HepG2 (cell line): ENCODE results near the gene PPP2R5D. TPM values are rescaled to one million over a fixed set of nuclear protein-coding genes. Genes with fewer than 3 reads are reported as not detected.

Experiments
- ATM ChIP-seq: fragments of 450-650 bp; IDR thresholded peaks from 2 replicates; pipeline ENCODE4 v1.7.1; 2017; ENCODE audit warnings: mild to moderate bottlenecking, borderline replicate concordance
- BATF2 ChIP-seq: sonication (generic); formaldehyde crosslinking; IDR thresholded peaks from 2 replicates; pipeline ENCODE4 v1.8.0; 2022; ENCODE audit warnings: mild to moderate bottlenecking, missing genetic modification reagents, moderate library complexity
- CREB3 ChIP-seq: sonication (generic); formaldehyde crosslinking; IDR thresholded peaks from 2 replicates; pipeline ENCODE4 v1.5.0; 2020; ENCODE audit warnings: missing genetic modification reagents
- DNMT1 ChIP-seq: sonication (generic); formaldehyde crosslinking; IDR thresholded peaks from 2 replicates; pipeline ENCODE4 v1.5.1; 2020; ENCODE audit warnings: mild to moderate bottlenecking, missing genetic modification reagents
- IRF9 ChIP-seq: sonication (generic); formaldehyde crosslinking; IDR thresholded peaks from 2 replicates; pipeline ENCODE4 v1.8.0; 2022; ENCODE audit warnings: missing genetic modification reagents, mild to moderate bottlenecking, borderline replicate concordance
- ISX ChIP-seq: sonication (generic); formaldehyde crosslinking; conservative IDR thresholded peaks from 2 replicates; pipeline ENCODE4 v1.5.0; 2020; ENCODE audit warnings: missing genetic modification reagents
- MXD1 ChIP-seq: sonication (generic); formaldehyde crosslinking; IDR thresholded peaks from 2 replicates; pipeline ENCODE4 v1.4.0; 2020; ENCODE audit warnings: mild to moderate bottlenecking, missing genetic modification reagents
- PAF1 ChIP-seq: IDR thresholded peaks from 2 replicates; pipeline ENCODE4 v1.6.1; 2016; ENCODE audit warnings: missing genetic modification reagents, missing compliant biosample characterization
- PCBP1 ChIP-seq: fragments of 200-400 bp; formaldehyde crosslinking; IDR thresholded peaks from 2 replicates; pipeline ENCODE4 v1.6.1; 2017; ENCODE audit warnings: mild to moderate bottlenecking, low read depth, low read length, borderline replicate concordance
- RBM22 ChIP-seq: fragments of 200-400 bp; formaldehyde crosslinking; optimal IDR thresholded peaks from 2 replicates; pipeline ENCODE3; 2017; ENCODE audit warnings: mild to moderate bottlenecking, low read length, moderate library complexity
- SP5 ChIP-seq: IDR thresholded peaks from 2 replicates; pipeline ENCODE4 v1.6.1; 2016; ENCODE audit warnings: low read depth, borderline replicate concordance
- SRF ChIP-seq: IDR thresholded peaks from 2 replicates; pipeline ENCODE4 v1.6.1; 2011; ENCODE audit warnings: mild to moderate bottlenecking, low read depth, low read length, moderate library complexity
- ZNF230 ChIP-seq: sonication (generic); formaldehyde crosslinking; IDR thresholded peaks from 2 replicates; pipeline ENCODE4 v1.4.0; 2020; ENCODE audit warnings: mild to moderate bottlenecking, missing genetic modification reagents
- ZNF34 ChIP-seq: sonication (generic); formaldehyde crosslinking; IDR thresholded peaks from 2 replicates; pipeline ENCODE4 v1.4.0; 2020; ENCODE audit warnings: mild to moderate bottlenecking, missing genetic modification reagents, borderline replicate concordance
- ZNF441 ChIP-seq: sonication (generic); formaldehyde crosslinking; IDR thresholded peaks from 2 replicates; pipeline ENCODE4 v1.7.0; 2021; ENCODE audit warnings: missing genetic modification reagents, borderline replicate concordance
- ZNF614 ChIP-seq: IDR thresholded peaks from 2 replicates; pipeline ENCODE4 v1.6.1; 2018; ENCODE audit warnings: missing biosample characterization, missing genetic modification reagents, inconsistent platforms, borderline replicate concordance
- ZNF691 ChIP-seq: sonication (generic); formaldehyde crosslinking; IDR thresholded peaks from 2 replicates; pipeline ENCODE4 v1.4.0; 2020; ENCODE audit warnings: missing genetic modification reagents, low read depth, mild to moderate bottlenecking, borderline replicate concordance
- ZNF713 ChIP-seq: sonication (generic); formaldehyde crosslinking; IDR thresholded peaks from 2 replicates; pipeline ENCODE4 v1.4.0; 2020; ENCODE audit warnings: mild to moderate bottlenecking, missing genetic modification reagents
- ZNF776 ChIP-seq: sonication (generic); formaldehyde crosslinking; IDR thresholded peaks from 2 replicates; pipeline ENCODE4 v1.4.0; 2020; ENCODE audit warnings: mild to moderate bottlenecking, missing genetic modification reagents
- ZNF878 ChIP-seq: sonication (generic); formaldehyde crosslinking; IDR thresholded peaks from 2 replicates; pipeline ENCODE4 v1.8.1; 2023; ENCODE audit warnings: mild to moderate bottlenecking, missing genetic modification reagents, moderate library complexity
- polyA plus RNA-seq, 8 experiments: library from polyadenylated mRNA; depleted of rRNA in 3 of 8; stranded (reverse) in 7 of 8; unstranded in 1 of 8; fragments of >200 nt; fragmentation: Illumina TruSeq in 4 of 8; extraction: Trizol in 4 of 8; gene quantifications; 2 replicates each; pipeline versions ENCODE4 v1.2.1 to v1.2.3, GENCODE V29; 2011 to 2016; ENCODE audit warnings: low read depth in 4 of 8, missing spikeins in 1 of 8, mixed read lengths in 1 of 8; ENCODE audit not compliant: insufficient read depth in 1 of 8
- total RNA-seq, 5 experiments: library from RNA; depleted of rRNA; stranded (reverse); fragments of >200 nt; fragmentation: Illumina TruSeq; extraction: Trizol; gene quantifications; 2 replicates each; pipeline ENCODE4 v1.2.3, GENCODE V29; 2016; ENCODE audit warnings: low read depth in 1 of 5
- TF ChIP-seq, protein P1 (sequence below): IDR thresholded peaks from 2 replicates; pipeline ENCODE4 v1.6.1; 2016; ENCODE audit warnings: missing biosample characterization, missing genetic modification reagents, low read depth
- TF ChIP-seq, protein P2 (sequence below): sonication (generic); formaldehyde crosslinking; conservative IDR thresholded peaks from 2 replicates; pipeline ENCODE4 v1.4.0; 2020; ENCODE audit warnings: missing genetic modification reagents

Gene PPP2R5D
- total and polyA plus RNA-seq, 2 of the 13 experiments (the other 11 are each of a cell fraction or from before 2014, with no cell fraction given), result 53.7 to 60.4 TPM

- TF ChIP-seq ZNF691 (peak; percentile 33; the same call in 1 of the 2 replicates), PCBP1 (no peak), SRF (peak; percentile 74), ZNF614 (CRISPR knock-in tag) (peak; percentile 84), RBM22 (no peak), ISX (CRISPR knock-in tag) (peak; percentile 89; the same call in 1 of the 2 replicates), ZNF230 (CRISPR knock-in tag) (0 out of 2 replicates have a peak, but pooled peaks have one; percentile 76), PAF1 (no peak), ZNF441 (peak; percentile 66), BATF2 (CRISPR knock-in tag) (no peak), ZNF878 (no peak), ZNF713 (CRISPR knock-in tag) (no peak), ZNF776 (peak; percentile 67), DNMT1 (CRISPR knock-in tag) (no peak), SP5 (CRISPR knock-in tag) (no peak), CREB3 (peak; percentile 92), ZNF34 (CRISPR knock-in tag) (no peak), MXD1 (CRISPR knock-in tag) (peak; percentile 37; the same call in 1 of the 2 replicates), ATM (no peak), IRF9 (CRISPR knock-in tag) (peak; percentile 17; the same call in 1 of the 2 replicates)
- TF ChIP-seq, protein P1, sequence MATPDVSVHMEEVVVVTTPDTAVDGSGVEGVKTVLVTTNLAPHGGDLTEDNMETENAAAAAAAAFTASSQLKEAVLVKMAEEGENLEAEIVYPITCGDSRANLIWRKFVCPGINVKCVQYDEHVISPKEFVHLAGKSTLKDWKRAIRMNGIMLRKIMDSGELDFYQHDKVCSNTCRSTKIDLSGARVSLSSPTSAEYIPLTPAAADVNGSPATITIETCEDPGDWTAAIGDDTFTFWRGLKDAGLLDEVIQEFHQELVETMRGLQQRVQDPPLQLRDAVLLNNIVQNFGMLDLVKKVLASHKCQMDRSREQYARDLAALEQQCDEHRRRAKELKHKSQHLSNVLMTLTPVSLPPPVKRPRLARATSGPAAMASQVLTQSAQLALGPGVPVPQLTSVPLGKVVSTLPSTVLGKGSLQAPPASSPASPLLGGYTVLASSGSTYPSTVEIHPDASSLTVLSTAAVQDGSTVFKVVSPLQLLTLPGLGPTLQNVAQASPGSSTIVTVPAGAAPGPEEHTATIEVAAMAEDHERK (CRISPR knock-in tag), result no peak
- TF ChIP-seq, protein P2, sequence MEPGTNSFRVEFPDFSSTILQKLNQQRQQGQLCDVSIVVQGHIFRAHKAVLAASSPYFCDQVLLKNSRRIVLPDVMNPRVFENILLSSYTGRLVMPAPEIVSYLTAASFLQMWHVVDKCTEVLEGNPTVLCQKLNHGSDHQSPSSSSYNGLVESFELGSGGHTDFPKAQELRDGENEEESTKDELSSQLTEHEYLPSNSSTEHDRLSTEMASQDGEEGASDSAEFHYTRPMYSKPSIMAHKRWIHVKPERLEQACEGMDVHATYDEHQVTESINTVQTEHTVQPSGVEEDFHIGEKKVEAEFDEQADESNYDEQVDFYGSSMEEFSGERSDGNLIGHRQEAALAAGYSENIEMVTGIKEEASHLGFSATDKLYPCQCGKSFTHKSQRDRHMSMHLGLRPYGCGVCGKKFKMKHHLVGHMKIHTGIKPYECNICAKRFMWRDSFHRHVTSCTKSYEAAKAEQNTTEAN, result peak; percentile 84; the same call in 1 of the 2 replicates
Observed at GRCh38 chr6:42984001-42984923, at the start of gene PPP2R5D (continued).
